Right lobe of liver (tissue), 6 donors: ENCODE results near the gene CDCP2. TPM values are rescaled to one million over a fixed set of nuclear protein-coding genes. Genes with fewer than 3 reads are reported as not detected.
"Not testable (repeated sequence)": the region's sequence is repeated elsewhere in the genome, so short reads cannot be mapped to it uniquely, and the experiment has no call there.

ENCODE experiments used
- ATAC-seq, 4 donors: fragments of 200-7000 bp; cut with Tn5 transposase; one replicate each; pipeline ENCODE4 v1.9.1; 2020; ENCODE audit warnings: mild to moderate bottlenecking in 4 of 4, moderate library complexity in 4 of 4
- DNase-seq, 3 donors: peaks; one replicate each; pipeline ENCODE4 v3.0.0-alpha.2; 2020
- H3K27ac ChIP-seq, 3 donors: fragments of 200-600 bp; one replicate each; pipeline ENCODE4 v1.8.0; 2022
- H3K27me3 ChIP-seq, 2 donors: fragments of 200-600 bp; one replicate each; pipeline ENCODE4 v1.8.0; 2022
- H3K36me3 ChIP-seq, 4 donors: fragments of 200-600 bp; sonication (generic) in 1 of 4; one replicate each; pipeline versions ENCODE4 v1.5.1 to v1.8.0; 2017 to 2022; ENCODE audit warnings: control low read depth in 1 of 4
- H3K4me1 ChIP-seq, 4 donors: fragments of 200-600 bp; sonication (generic) in 1 of 4; one replicate each; pipeline versions ENCODE4 v1.5.1 to v1.8.0; 2017 to 2022; ENCODE audit warnings: control low read depth in 1 of 4
- H3K4me3 ChIP-seq, 3 donors: fragments of 200-600 bp; one replicate each; pipeline ENCODE4 v1.8.0; 2022
- H3K9me3 ChIP-seq, 4 donors: fragments of 200-600 bp; sonication (generic) in 1 of 4; one replicate each; pipeline versions ENCODE4 v1.5.1 to v1.8.0; 2017 to 2022; ENCODE audit warnings: control low read depth in 1 of 4
- POLR2A ChIP-seq: fragments of 450-650 bp; IDR thresholded peaks from one replicate; pipeline ENCODE4 v1.6.1; 2017; ENCODE audit warnings: antibody characterized with exemption, mild to moderate bottlenecking
- WGBS: methylation state at CpG from one replicate; pipeline ENCODE4 v1.1.6; 2018; ENCODE audit warnings: low coverage, low lambda C conversion rate; ENCODE audit not compliant: insufficient coverage; ENCODE audit errors: missing lambda C conversion rate; 5-methylcytosine and 5-hydroxymethylcytosine counted together
- intact Hi-C, 2 donors: fragments of 100-400 bp; cut with DNase I; formaldehyde crosslinking; loops; one replicate each; pipeline versions ENCODE4 v1.11.2 to v1.14.1; 2022
- total RNA-seq, 6 experiments: library from RNA; depleted of rRNA in 2 of 6; stranded (reverse); fragments of >200 nt in 2 of 6; fragmentation: NEBNext Ultra II Directional in 3 of 6; extraction: Animal tissue kit (Norgen Biotek cat#: 25700) in 3 of 6; gene quantifications; one replicate each; pipeline versions ENCODE4 v1.1.0 to v1.2.4, GENCODE V29; 2016 to 2023
- TF ChIP-seq, protein P1 (sequence below), 4 donors: fragments of 200-600 bp in 3 of 4; fragments of 450-650 bp in 1 of 4; IDR thresholded peaks; one replicate each; pipeline versions ENCODE4 v1.5.1 to v1.8.0; 2016 to 2022; ENCODE audit warnings: antibody characterized with exemption in 4 of 4, mild to moderate bottlenecking in 2 of 4
- donor health status: DM: no; HTN: yes; CAD: no.
- donor health status: DM: no; HTN: no; CAD: no.
- donor health status: DM: no; HTN: no; CAD: no.
- donor health status: DM: no; HTN: yes; CAD: no.
- donor health status: DM: no; HTN: yes; CAD: no.

CDCP2 gene
- total RNA-seq, 6 experiments from 2014 or later = not detected

DNA sequence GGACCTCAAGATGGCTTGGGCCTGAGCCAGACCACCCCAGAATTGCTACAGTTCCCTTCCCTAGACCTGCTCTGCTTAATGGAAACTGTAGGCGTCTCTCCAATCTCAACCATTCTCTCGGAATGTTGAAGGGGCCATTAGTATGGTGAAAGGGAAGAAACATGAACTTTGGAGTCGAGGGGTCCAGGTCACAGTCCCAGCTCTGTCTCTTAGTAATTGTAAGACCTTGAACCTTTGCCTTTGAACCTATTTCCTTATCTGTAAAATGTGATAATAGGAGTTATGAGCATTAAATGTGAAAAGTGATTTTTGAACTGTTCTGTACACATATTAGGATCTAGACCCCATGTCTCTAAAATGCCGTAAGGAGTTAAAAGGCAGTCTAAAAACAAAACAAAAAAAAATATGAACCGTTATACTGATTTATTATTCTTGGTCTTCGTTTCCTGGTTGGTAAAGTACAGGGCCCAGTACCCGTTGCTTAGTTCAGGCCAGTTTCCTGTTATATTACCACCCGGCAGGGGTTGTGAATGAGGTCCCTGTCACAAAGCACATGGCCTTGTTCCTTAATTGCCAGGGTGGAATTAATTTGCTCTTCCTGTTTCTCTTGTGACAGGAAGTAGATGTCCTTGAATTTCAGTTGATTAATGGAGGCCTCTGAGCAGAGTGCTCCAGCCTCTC is 57.1 kb downstream of the CDCP2 start:
- Histone ChIP-seq H3K36me3 (no peaks in the 10 kb centered on the region), H3K4me1 (peaks cover 0 to 24% (median 3%) of the 10 kb centered on the region in 4 donors), H3K9me3 (no peaks in the 10 kb centered on the region), H3K27me3 (no peaks in the 10 kb centered on the region), H3K4me3 (no peak overlapping the region), H3K27ac (no peak overlapping the region)
- WGBS = 61% methylated on average over 8 of the region's 8 CpGs
- intact Hi-C loops = no loop called here
- DNase-seq (no peak), ATAC-seq (peak; percentile 55 to 77 (median 68))
- TF ChIP-seq POLR2A = no peak
- TF ChIP-seq, protein P1, sequence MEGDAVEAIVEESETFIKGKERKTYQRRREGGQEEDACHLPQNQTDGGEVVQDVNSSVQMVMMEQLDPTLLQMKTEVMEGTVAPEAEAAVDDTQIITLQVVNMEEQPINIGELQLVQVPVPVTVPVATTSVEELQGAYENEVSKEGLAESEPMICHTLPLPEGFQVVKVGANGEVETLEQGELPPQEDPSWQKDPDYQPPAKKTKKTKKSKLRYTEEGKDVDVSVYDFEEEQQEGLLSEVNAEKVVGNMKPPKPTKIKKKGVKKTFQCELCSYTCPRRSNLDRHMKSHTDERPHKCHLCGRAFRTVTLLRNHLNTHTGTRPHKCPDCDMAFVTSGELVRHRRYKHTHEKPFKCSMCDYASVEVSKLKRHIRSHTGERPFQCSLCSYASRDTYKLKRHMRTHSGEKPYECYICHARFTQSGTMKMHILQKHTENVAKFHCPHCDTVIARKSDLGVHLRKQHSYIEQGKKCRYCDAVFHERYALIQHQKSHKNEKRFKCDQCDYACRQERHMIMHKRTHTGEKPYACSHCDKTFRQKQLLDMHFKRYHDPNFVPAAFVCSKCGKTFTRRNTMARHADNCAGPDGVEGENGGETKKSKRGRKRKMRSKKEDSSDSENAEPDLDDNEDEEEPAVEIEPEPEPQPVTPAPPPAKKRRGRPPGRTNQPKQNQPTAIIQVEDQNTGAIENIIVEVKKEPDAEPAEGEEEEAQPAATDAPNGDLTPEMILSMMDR (IDR thresholded peaks at IDR 0.05) = no peak

GRCh38 chr1:54094730-54095105 is 58.1 kb downstream of the CDCP2 start:
- H3K9me3 ChIP-seq, DNase-seq, H3K27me3 ChIP-seq, H3K36me3 ChIP-seq, intact Hi-C loops, ATAC-seq, H3K4me3 ChIP-seq: not testable (repeated sequence)
- WGBS = 88% methylated on average over 1 of the region's 1 CpG
- peak overlapping the region; percentile 2 to 20 (median 14) for H3K27ac ChIP-seq
- H3K4me1 ChIP-seq = peaks cover 0 to 24% (median 3%) of the 10 kb centered on the region in 4 donors

- Histone ChIP-seq H3K36me3 (no peaks in the 10 kb centered on the region), H3K9me3 (no peaks in the 10 kb centered on the region), H3K27me3 (no peaks in the 10 kb centered on the region), H3K27ac (peak overlapping the region; percentile 2 to 20 (median 14)), H3K4me1 (peaks cover 0 to 24% (median 3%) of the 10 kb centered on the region in 4 donors), H3K4me3 (no peak overlapping the region)
- WGBS = 53% methylated on average over 2 of the region's 4 CpGs
- DNase-seq (no peak), ATAC-seq (peak; percentile 62 to 86 (median 76))
- intact Hi-C loops = no loop called here
- TF ChIP-seq, protein P1 (IDR thresholded peaks at IDR 0.05) = no peak
- TF ChIP-seq POLR2A = no peak
Observed at GRCh38 chr1:54094001-54094729, 58.6 kb downstream of the CDCP2 start.

DNA sequence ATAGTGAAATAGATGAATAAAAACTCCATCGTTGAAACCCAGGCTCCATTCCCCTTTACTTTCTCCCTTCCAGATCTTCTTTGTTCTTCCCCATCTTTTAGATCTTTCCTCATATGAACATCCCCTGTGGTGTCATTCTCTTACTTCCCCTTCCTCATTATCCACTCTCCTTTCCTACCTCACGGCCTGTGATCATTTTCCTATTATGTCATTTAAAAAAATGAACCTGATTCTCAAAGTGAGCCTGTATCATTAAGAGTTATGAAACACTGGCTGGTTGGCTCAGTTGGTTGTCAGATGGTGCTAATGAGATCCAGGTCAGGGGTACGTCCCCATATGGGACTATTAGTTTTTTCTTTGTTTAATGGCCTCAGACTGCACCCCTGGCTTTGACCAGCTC is 61.1 kb downstream of the CDCP2 start:
- H3K9me3 ChIP-seq = no peaks in the 10 kb centered on the region
- 89% methylated on average over 3 of the region's 3 CpGs for WGBS
- no peaks in the 10 kb centered on the region for H3K27me3 ChIP-seq
- ATAC-seq (no peak), DNase-seq (no peak)
- TF ChIP-seq, protein P1 (IDR thresholded peaks at IDR 0.05) = no peak
- TF ChIP-seq POLR2A = no peak
- no peak overlapping the region for H3K4me3 ChIP-seq
- no peaks in the 10 kb centered on the region for H3K36me3 ChIP-seq
- intact Hi-C loops = no loop called here
- peaks cover 0 to 24% (median 3%) of the 10 kb centered on the region in 4 donors for H3K4me1 ChIP-seq
- H3K27ac ChIP-seq = no peak overlapping the region

DNA sequence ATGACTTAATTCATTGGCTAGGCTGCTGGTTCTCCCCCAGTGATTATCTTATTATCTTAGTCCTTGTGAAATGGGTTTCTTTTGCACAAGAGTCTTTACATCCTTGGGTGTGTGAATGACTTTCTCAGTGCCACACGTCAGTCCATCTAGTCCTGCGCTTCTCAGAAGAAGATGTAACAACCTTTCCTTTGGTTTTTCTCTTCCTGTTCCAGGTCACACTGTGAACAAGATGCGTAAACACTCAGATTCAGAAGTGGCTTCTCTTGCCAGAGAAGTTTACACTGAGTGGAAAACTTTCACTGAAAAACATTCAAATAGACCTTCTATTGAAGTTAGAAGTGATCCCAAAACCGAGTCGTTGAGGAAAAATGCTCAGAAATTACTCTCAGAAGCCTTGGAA is 64.4 kb downstream of the CDCP2 start:
- Histone ChIP-seq H3K9me3 (no peaks in the 10 kb centered on the region), H3K27ac (no peak overlapping the region), H3K4me3 (no peak overlapping the region), H3K4me1 (no peaks in the 10 kb centered on the region), H3K36me3 (peaks cover 0 to 2% (median 0%) of the 10 kb centered on the region in 4 donors), H3K27me3 (no peaks in the 10 kb centered on the region)
- no peak for ATAC-seq
- no peak for TF ChIP-seq POLR2A
- TF ChIP-seq, protein P1 (IDR thresholded peaks at IDR 0.05) = no peak
- WGBS = 83% methylated on average over 5 of the region's 5 CpGs
- intact Hi-C loops = no loop called here
- no peak for DNase-seq
